KOPT-K1 (cell line): ENCODE results near the gene LPCAT1.
"Not testable (repeated sequence)": the region's sequence is repeated elsewhere in the genome, so short reads cannot be mapped to it uniquely, and the experiment has no call there.

Experiments used
- H3K27ac ChIP-seq: fragments of 200-600 bp; sonication (generic); 2 replicates; pipeline ENCODE4 v1.5.1; 2016; ENCODE audit warnings: antibody characterized with exemption, mild to moderate bottlenecking, low read depth, low read length; ENCODE audit not compliant: poor library complexity, severe bottlenecking
- H3K36me3 ChIP-seq: fragments of 200-600 bp; sonication (generic); 2 replicates; pipeline ENCODE4 v1.5.1; 2017; ENCODE audit warnings: antibody characterized with exemption, mild to moderate bottlenecking, low read length, moderate library complexity; ENCODE audit not compliant: insufficient read depth
- H3K9me3 ChIP-seq: fragments of 200-600 bp; sonication (generic); 2 replicates; pipeline ENCODE4 v1.5.1; 2017; ENCODE audit warnings: antibody characterized with exemption, low read length, mild to moderate bottlenecking; ENCODE audit not compliant: insufficient read depth, poor library complexity, severe bottlenecking

Gene LPCAT1

GRCh38 chr5:1523793-1524480, at the start of gene LPCAT1:
Gene LPCAT1 (minus strand): TSS chr5:1523960. CDS start chr5:1523844, 116 bp downstream.
- Histone ChIP-seq H3K36me3 (peaks cover 26% of the 10 kb centered on the region), H3K27ac (peak within 1 kb of the TSS; percentile 79), H3K9me3 (no peaks in the 10 kb centered on the region)

GRCh38 chr5:1571875-1572274, 48.1 kb upstream of the LPCAT1 start:
- H3K36me3 ChIP-seq, H3K27ac ChIP-seq: not testable (repeated sequence)
- peaks cover 12% of the 10 kb centered on the region for H3K9me3 ChIP-seq

- Histone ChIP-seq H3K27ac (no peak overlapping the region), H3K9me3 (peaks cover 12% of the 10 kb centered on the region), H3K36me3 (no peaks in the 10 kb centered on the region)
These were observed 47.2 kb upstream of the LPCAT1 start for GRCh38 chr5:1570975-1571374.

GRCh38 chr5:1568201-1568979, 44.6 kb upstream of the LPCAT1 start:
- Histone ChIP-seq H3K27ac (no peak overlapping the region), H3K9me3 (peaks cover 12% of the 10 kb centered on the region), H3K36me3 (no peaks in the 10 kb centered on the region)

GRCh38 chr5:1567527-1568200, 43.9 kb upstream of the LPCAT1 start:
- H3K9me3 ChIP-seq: peaks cover 12% of the 10 kb centered on the region
- H3K27ac ChIP-seq, H3K36me3 ChIP-seq: not testable (repeated sequence)

GRCh38 chr5:1565737-1566734, 42.3 kb upstream of the LPCAT1 start:
- Histone ChIP-seq H3K9me3 (peaks cover 11% of the 10 kb centered on the region), H3K27ac (no peak overlapping the region), H3K36me3 (no peaks in the 10 kb centered on the region)

GRCh38 chr5:1564824-1565736, 41.3 kb upstream of the LPCAT1 start:
- H3K36me3 ChIP-seq: no peaks in the 10 kb centered on the region
- no peak overlapping the region for H3K27ac ChIP-seq
- H3K9me3 ChIP-seq: peaks cover 10% of the 10 kb centered on the region

GRCh38 chr5:1564182-1564748, 40.5 kb upstream of the LPCAT1 start:
- no peaks in the 10 kb centered on the region for H3K36me3 ChIP-seq
- peaks cover 9% of the 10 kb centered on the region for H3K9me3 ChIP-seq
- no peak overlapping the region for H3K27ac ChIP-seq

- Histone ChIP-seq H3K36me3 (no peaks in the 10 kb centered on the region), H3K27ac (no peak overlapping the region), H3K9me3 (peaks cover 9% of the 10 kb centered on the region)
These were observed 39.9 kb upstream of the LPCAT1 start for GRCh38 chr5:1563617-1564181.

GRCh38 chr5:1563051-1563461, 39.3 kb upstream of the LPCAT1 start:
- Histone ChIP-seq H3K27ac (no peak overlapping the region), H3K9me3 (peaks cover 9% of the 10 kb centered on the region), H3K36me3 (no peaks in the 10 kb centered on the region)

- Histone ChIP-seq H3K9me3 (peaks cover 9% of the 10 kb centered on the region), H3K27ac (no peak overlapping the region)
These were observed 38.8 kb upstream of the LPCAT1 start for GRCh38 chr5:1562599-1562998.

GRCh38 chr5:1561402-1561929, 37.7 kb upstream of the LPCAT1 start:
- Histone ChIP-seq H3K9me3 (peaks cover 9% of the 10 kb centered on the region), H3K36me3 (no peaks in the 10 kb centered on the region), H3K27ac (no peak overlapping the region)

More at GRCh38 chr5:1562599-1562998, 38.8 kb upstream of the LPCAT1 start:
- H3K36me3 ChIP-seq: no peaks in the 10 kb centered on the region

GRCh38 chr5:1560499-1560898, 36.7 kb upstream of the LPCAT1 start:
- not testable (repeated sequence) for H3K36me3 ChIP-seq, H3K9me3 ChIP-seq, H3K27ac ChIP-seq
